Keratinocyte (primary cell): Measurements from ENCODE around the gene CFAP100.

Source experiments
- EZH2 ChIP-seq: IDR thresholded peaks from one replicate; pipeline ENCODE4 v1.6.1; 2012; ENCODE audit warnings: inconsistent platforms, mild to moderate bottlenecking, low read length, moderate library complexity
- TF ChIP-seq, protein P1 (sequence below), 3 experiments: IDR thresholded peaks in 1 of 3; conservative IDR thresholded peaks in 1 of 3; optimal IDR thresholded peaks in 1 of 3; 2 replicates in 2 of 3; 3 replicates in 1 of 3; pipeline versions ENCODE3 to v1.5.1; 2011; ENCODE audit warnings: low read length in 3 of 3, mild to moderate bottlenecking in 3 of 3, moderate library complexity in 2 of 3, control low read depth in 1 of 3, inconsistent platforms in 1 of 3; ENCODE audit not compliant: insufficient read depth in 2 of 3; ENCODE audit errors: extremely low read depth in 1 of 3

DNA sequence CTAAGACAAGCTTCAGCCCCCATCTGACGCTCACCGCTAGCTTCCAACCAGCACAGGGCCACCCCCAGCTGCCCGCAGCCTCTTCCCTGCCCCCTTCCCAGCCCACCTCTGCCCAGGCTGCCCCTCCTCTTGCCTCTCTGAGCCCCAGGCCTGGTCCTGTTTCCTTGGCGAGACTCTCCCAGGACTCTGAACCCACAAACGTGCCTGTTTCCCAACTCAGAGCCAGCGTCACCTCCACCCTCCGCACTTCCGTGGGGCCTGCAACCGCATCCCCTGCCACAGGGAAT, 45.9 kb downstream of the CFAP100 start:
- TF ChIP-seq, protein P1, sequence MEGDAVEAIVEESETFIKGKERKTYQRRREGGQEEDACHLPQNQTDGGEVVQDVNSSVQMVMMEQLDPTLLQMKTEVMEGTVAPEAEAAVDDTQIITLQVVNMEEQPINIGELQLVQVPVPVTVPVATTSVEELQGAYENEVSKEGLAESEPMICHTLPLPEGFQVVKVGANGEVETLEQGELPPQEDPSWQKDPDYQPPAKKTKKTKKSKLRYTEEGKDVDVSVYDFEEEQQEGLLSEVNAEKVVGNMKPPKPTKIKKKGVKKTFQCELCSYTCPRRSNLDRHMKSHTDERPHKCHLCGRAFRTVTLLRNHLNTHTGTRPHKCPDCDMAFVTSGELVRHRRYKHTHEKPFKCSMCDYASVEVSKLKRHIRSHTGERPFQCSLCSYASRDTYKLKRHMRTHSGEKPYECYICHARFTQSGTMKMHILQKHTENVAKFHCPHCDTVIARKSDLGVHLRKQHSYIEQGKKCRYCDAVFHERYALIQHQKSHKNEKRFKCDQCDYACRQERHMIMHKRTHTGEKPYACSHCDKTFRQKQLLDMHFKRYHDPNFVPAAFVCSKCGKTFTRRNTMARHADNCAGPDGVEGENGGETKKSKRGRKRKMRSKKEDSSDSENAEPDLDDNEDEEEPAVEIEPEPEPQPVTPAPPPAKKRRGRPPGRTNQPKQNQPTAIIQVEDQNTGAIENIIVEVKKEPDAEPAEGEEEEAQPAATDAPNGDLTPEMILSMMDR (optimal IDR thresholded peaks at IDR 0.05 in 1 of 3, IDR thresholded peaks at IDR 0.05 in 1 of 3, conservative IDR thresholded peaks at IDR 0.05 in 1 of 3; ENCODE audit: extremely low read depth in 1 of 3, insufficient read depth in 2 of 3, low read length in 3 of 3), result no peak
- no peak for TF ChIP-seq EZH2
